Amygdala (tissue), 56 donors: Measurements from ENCODE around the gene KCTD1.

Experiments
- DNase-seq, 56 donors: peaks; one replicate each; lab custom pipeline; 2025; lab: John Stamatoyannopoulos, UW

The KCTD1 gene

GRCh38 chr18:26406854-26407517 is 141.4 kb downstream of the KCTD1 start:
- no peak for DNase-seq

GRCh38 chr18:26406324-26406723 is 142.0 kb downstream of the KCTD1 start:
- DNase-seq = no peak

- DNase-seq = peak in 43 of 56 donors; percentile 5 to 71 (median 25)
Measured at GRCh38 chr18:26405190-26405801, 143.1 kb downstream of the KCTD1 start.
